ENCODE data around the gene PHF2.

GRCh38 chr9:93713716-93714115 lies 137.3 kb downstream of the PHF2 start:
- no peak for TF ChIP-seq ELF4 (IDR thresholded peaks at IDR 0.05)
- no peak for TF ChIP-seq SUZ12 (IDR thresholded peaks at IDR 0.05)
- no peak for TF ChIP-seq ZNF384 (IDR thresholded peaks at IDR 0.05)
- TF ChIP-seq SP1 (IDR thresholded peaks at IDR 0.05), result no peak
- no peak for TF ChIP-seq FOXM1 (IDR thresholded peaks at IDR 0.05; ENCODE audit: borderline replicate concordance)
- TF ChIP-seq L3MBTL2 (conservative IDR thresholded peaks at IDR 0.05), result no peak
- no peak for TF ChIP-seq HDGF (IDR thresholded peaks at IDR 0.05; ENCODE audit: borderline replicate concordance)

Measured in HEK293T (cell line).